Cortex of kidney (tissue), 1 donor: ENCODE results near the gene UBE2O.
"Not testable (repeated sequence)": the region's sequence is repeated elsewhere in the genome, so short reads cannot be mapped to it uniquely, and the experiment has no call there.

ENCODE experiments used
- DNase-seq: peaks from one replicate; lab custom pipeline; 2025; lab: John Stamatoyannopoulos, UW

The UBE2O gene

GRCh38 chr17:76370261-76370993, 82.5 kb downstream of the UBE2O start:
- no peak for DNase-seq

- DNase-seq, result no peak
Measured at GRCh38 chr17:76369804-76370203, 83.1 kb downstream of the UBE2O start.

- DNase-seq, result no peak
Measured at GRCh38 chr17:76369379-76369778, 83.6 kb downstream of the UBE2O start.

GRCh38 chr17:76368545-76368944, 84.4 kb downstream of the UBE2O start:
- DNase-seq, result no peak

GRCh38 chr17:76367642-76368041, 85.3 kb downstream of the UBE2O start:
- DNase-seq, result no peak

- no peak for DNase-seq
Measured at GRCh38 chr17:76366247-76366646, 86.7 kb downstream of the UBE2O start.

- no peak for DNase-seq
Measured at GRCh38 chr17:76365256-76365903, 87.6 kb downstream of the UBE2O start.

GRCh38 chr17:76363107-76363842, 89.7 kb downstream of the UBE2O start:
- no peak for DNase-seq

- DNase-seq, result no peak
Measured at GRCh38 chr17:76360461-76360860, 92.5 kb downstream of the UBE2O start.

- not testable (repeated sequence) for DNase-seq
Measured at GRCh38 chr17:76359776-76360175, 93.2 kb downstream of the UBE2O start.

GRCh38 chr17:76359375-76359774, 93.6 kb downstream of the UBE2O start:
- DNase-seq, result no peak

- DNase-seq, result no peak
Measured at GRCh38 chr17:76357597-76358158, 95.3 kb downstream of the UBE2O start.

GRCh38 chr17:76356803-76357456, 96.0 kb downstream of the UBE2O start:
- no peak for DNase-seq

- DNase-seq, result no peak
Measured at GRCh38 chr17:76354747-76355310, 98.1 kb downstream of the UBE2O start.

GRCh38 chr17:76354317-76354729, 98.6 kb downstream of the UBE2O start:
- no peak for DNase-seq

- DNase-seq, result no peak
Measured at GRCh38 chr17:76353599-76354316, 99.2 kb downstream of the UBE2O start, which contains the start of gene PRPSAP1. PRPSAP1 (minus strand) TSS chr17:76353916; CDS start chr17:76353703, 213 bp downstream.

- no peak for DNase-seq
Measured at GRCh38 chr17:76353004-76353598, 99.9 kb downstream of the UBE2O start.

GRCh38 chr17:76351526-76352071, 101.4 kb downstream of the UBE2O start:
- no peak for DNase-seq

- no peak for DNase-seq
Measured at GRCh38 chr17:76350463-76350862, 102.5 kb downstream of the UBE2O start.

- DNase-seq, result not testable (repeated sequence)
Measured at GRCh38 chr17:76346936-76347335, 106.0 kb downstream of the UBE2O start.
